Erythroblast (primary cell): Measurements from ENCODE around the gene ANK3.

ENCODE experiments used
- GATA1 ChIP-seq: IDR thresholded peaks from 2 replicates; pipeline ENCODE4 v1.6.1; 2011; ENCODE audit warnings: low read depth, mild to moderate bottlenecking, control low read depth, low read length, moderate library complexity
- POLR2A ChIP-seq: IDR thresholded peaks from 2 replicates; pipeline ENCODE4 v1.6.1; 2011; ENCODE audit warnings: mild to moderate bottlenecking, low read length

DNA sequence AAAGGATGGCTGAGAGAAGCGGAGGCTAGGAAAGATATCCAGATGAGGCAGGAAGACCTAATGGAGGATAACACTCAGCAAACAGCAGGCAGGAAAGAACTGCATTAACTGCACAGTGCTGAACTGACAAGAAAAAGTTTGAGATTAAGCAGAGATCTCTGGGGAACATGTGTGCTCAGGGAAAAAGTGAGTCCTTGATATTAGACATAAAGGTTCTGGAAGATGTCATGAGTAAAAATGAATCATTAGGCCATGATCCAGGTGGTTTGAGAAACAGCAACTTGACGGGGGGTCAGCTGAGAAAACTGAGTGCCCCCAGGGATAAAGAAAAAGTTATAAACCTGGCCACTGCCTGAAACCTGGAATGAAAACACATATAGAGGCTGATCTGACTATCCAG is 27.3 kb upstream of the ANK3 start:
- no peak for TF ChIP-seq POLR2A
- no peak for TF ChIP-seq GATA1
